GM12892 (cell line): ENCODE measurements around the gene CDH11.

Experiments used
- POLR2A ChIP-seq: IDR thresholded peaks from 2 replicates; pipeline ENCODE4 v1.6.1; 2011; ENCODE audit warnings: low read depth, low read length, control low read depth
- POLR2AphosphoS5 ChIP-seq: IDR thresholded peaks from 2 replicates; pipeline ENCODE4 v1.6.1; 2011; ENCODE audit warnings: low read depth, low read length, control low read depth
- TAF1 ChIP-seq: IDR thresholded peaks from 2 replicates; pipeline ENCODE4 v1.6.1; 2011; ENCODE audit warnings: low read depth, mild to moderate bottlenecking, control low read depth, low read length, borderline replicate concordance

- no peak for TF ChIP-seq POLR2A
- no peak for TF ChIP-seq POLR2AphosphoS5
- TF ChIP-seq TAF1 = no peak
These were observed 139.3 kb downstream of the CDH11 start for GRCh38 chr16:64982581-64982980.
